ENCODE results near the gene SUSD4.

The SUSD4 gene

DNA sequence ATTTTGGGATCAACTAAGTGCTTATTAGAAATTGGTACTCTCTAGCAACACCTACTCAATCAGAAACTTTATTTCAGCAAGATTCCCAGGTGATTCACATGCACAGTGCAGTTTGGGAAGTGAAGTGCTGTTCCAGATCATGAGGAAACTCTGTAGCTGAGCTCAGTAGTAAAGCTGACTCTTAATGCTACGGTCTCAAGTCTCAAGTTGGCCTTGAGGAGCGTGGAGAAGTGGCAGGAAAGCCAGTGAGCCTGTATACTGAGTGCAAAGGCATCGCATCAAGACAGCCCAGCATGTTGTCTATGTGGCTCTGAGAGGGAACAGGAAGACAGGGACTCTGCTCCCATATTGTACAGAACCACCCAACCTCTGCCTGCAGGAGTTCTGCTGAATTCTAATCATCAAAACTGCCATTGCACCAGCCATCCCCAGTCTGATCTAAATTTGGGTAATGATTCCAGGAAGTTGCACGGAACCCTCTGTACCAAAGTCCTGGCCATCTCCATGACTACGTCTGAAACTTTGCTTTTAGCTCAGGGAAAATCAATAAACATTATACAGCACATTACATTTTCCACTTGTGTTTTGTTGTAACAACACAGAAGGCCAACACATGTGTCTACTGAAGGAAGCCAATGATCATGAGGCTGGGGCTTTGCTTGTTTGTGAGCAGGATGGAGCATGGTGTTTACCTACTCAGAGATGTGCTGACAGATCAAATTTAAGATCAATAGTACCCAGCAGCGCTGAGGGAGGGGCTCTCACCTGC is 115.8 kb downstream of the SUSD4 start:
- TF ChIP-seq GATA2 (IDR thresholded peaks at IDR 0.05; ENCODE audit: low read depth, low read length) (no peak), GATA3 (IDR thresholded peaks at IDR 0.05; ENCODE audit: low read depth, low read length) (no peak)

DNA sequence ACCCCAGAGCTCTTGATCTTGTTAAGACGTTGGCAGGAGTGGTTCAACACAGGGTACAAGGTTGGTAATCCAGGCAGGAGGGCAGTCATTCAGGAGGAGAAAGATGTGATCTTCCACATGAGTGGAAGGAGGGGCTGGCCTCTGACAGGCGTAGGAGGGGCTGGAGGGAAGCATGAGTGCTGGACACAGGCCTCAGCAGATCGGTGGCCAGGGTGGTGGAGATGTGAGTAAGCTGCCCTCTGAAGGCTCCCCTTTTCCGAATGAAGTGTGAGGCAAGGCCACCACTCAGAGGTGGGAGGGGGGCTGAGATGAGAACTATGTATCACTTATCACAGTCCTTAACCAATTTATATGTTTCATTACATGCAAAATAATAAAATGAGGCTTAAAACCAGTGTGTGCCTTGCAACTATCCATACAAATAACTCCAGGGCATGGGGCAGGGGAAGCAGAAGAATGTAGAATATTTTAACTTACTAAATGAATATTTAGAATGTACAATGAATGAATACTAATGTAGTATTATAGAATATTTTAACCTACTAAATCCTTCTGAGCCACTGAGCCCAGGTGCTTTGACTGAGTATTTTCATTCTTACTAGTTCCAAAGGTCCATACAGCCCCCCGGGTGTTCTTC is 117.4 kb downstream of the SUSD4 start:
- TF ChIP-seq GATA2 (IDR thresholded peaks at IDR 0.05; ENCODE audit: low read depth, low read length) = no peak
- no peak for TF ChIP-seq GATA3 (IDR thresholded peaks at IDR 0.05; ENCODE audit: low read depth, low read length)

- TF ChIP-seq GATA2 (IDR thresholded peaks at IDR 0.05; ENCODE audit: low read depth, low read length) (no peak), GATA3 (IDR thresholded peaks at IDR 0.05; ENCODE audit: low read depth, low read length) (no peak)
Observed at GRCh38 chr1:223245983-223246382, 118.0 kb downstream of the SUSD4 start.

DNA sequence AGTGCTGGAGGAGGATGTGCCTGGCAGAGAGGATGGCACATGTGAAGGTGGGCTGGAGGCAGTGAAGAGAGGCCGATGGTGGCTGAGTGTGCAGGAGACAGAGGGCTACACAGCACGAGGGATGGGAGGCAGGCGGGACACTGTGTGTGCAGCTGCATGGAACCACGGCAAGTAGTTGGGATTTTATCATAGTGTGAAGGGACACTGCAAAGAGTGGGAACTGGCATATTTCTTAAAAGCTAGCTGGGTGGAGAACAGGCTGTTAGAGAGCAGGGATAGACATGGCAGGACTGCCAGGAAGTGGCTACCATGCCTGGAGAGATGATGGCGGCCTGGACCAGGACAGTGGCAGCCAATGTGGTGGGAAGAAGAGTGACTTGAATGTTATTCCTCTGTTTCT is 118.6 kb downstream of the SUSD4 start:
- TF ChIP-seq GATA3 (IDR thresholded peaks at IDR 0.05; ENCODE audit: low read depth, low read length) (no peak), GATA2 (IDR thresholded peaks at IDR 0.05; ENCODE audit: low read depth, low read length) (no peak)

- TF ChIP-seq GATA2 (IDR thresholded peaks at IDR 0.05; ENCODE audit: low read depth, low read length) (no peak), GATA3 (IDR thresholded peaks at IDR 0.05; ENCODE audit: low read depth, low read length) (no peak)
Observed at GRCh38 chr1:223244366-223245103, 119.4 kb downstream of the SUSD4 start.

- TF ChIP-seq GATA3 (IDR thresholded peaks at IDR 0.05; ENCODE audit: low read depth, low read length) (no peak), GATA2 (IDR thresholded peaks at IDR 0.05; ENCODE audit: low read depth, low read length) (no peak)
Observed at GRCh38 chr1:223243441-223244050, 120.4 kb downstream of the SUSD4 start.

DNA sequence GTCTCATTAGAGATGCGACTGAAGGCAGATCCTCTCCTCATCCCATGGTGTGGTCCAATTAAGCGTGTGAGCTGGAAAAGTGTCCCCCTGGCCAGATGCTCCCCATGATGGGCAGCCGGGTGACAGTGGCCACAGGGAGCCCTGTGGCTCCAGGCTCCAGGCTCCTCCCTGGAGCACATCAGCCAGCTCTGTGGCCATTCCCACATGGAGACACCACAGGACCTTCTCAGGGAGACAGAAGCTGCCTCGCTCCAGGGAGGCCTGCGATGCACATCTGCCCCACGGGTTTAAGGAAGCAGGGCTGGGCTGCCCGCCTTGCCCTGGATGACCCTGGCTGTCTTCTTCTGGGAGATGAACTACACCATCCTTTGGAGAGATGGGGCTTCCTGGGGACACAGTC is 121.0 kb downstream of the SUSD4 start:
- TF ChIP-seq GATA2 (IDR thresholded peaks at IDR 0.05; ENCODE audit: low read depth, low read length) = no peak
- no peak for TF ChIP-seq GATA3 (IDR thresholded peaks at IDR 0.05; ENCODE audit: low read depth, low read length)

DNA sequence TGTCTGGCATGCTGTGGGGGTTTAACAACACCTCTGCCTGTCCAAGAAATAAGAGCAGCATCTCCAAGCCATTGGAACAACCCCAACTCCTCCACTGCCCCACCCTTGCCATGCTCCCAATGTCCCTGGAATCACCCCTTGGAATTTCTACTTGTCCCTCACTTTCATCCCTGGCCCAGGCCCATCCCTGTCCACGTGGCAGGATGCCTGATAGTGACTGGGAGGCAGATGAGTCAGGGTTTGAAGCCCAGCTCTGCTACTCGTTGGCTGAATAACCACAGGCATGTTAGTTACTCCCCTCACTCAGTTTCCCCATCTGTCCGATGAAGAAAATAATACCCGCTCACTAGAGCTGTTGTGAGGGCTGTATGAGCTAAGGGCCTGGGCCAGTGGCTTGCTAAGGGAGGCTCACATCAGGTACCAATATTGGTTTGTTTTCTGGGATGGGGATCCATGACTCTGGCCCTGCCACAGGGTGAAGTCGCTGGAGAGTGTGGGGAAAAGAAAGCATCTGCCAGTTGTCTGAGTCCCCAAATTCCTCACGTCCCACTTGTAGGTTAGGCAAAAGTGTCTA is 121.5 kb downstream of the SUSD4 start:
- TF ChIP-seq GATA2 (IDR thresholded peaks at IDR 0.05; ENCODE audit: low read depth, low read length) (no peak), GATA3 (IDR thresholded peaks at IDR 0.05; ENCODE audit: low read depth, low read length) (no peak)

- no peak for TF ChIP-seq GATA3 (IDR thresholded peaks at IDR 0.05; ENCODE audit: low read depth, low read length)
- TF ChIP-seq GATA2 (IDR thresholded peaks at IDR 0.05; ENCODE audit: low read depth, low read length) = no peak
Observed at GRCh38 chr1:223240122-223240521, 123.9 kb downstream of the SUSD4 start.

- TF ChIP-seq GATA3 (IDR thresholded peaks at IDR 0.05; ENCODE audit: low read depth, low read length) = no peak
- no peak for TF ChIP-seq GATA2 (IDR thresholded peaks at IDR 0.05; ENCODE audit: low read depth, low read length)
Observed at GRCh38 chr1:223235091-223235490, 128.9 kb downstream of the SUSD4 start.

DNA sequence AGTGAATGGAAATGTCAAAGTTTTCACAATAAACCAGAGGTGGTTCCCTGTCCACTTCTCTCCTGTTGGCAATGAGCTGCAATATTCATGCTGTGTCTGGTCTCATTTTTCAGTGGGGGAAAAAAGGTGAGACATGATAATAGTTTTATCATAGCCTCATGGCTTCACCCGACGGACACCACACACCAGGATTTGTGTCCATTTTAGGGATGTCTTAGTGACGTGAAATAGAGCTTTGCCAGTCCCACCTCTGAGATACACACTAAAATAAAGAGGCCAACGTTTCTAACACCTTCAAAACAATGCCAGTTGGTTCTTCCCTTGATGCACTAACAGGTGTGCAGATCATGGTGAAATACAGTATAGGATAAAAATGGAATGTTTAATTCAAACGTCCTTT is 129.4 kb downstream of the SUSD4 start:
- TF ChIP-seq GATA2 (IDR thresholded peaks at IDR 0.05; ENCODE audit: low read depth, low read length) (no peak), GATA3 (IDR thresholded peaks at IDR 0.05; ENCODE audit: low read depth, low read length) (no peak)

DNA sequence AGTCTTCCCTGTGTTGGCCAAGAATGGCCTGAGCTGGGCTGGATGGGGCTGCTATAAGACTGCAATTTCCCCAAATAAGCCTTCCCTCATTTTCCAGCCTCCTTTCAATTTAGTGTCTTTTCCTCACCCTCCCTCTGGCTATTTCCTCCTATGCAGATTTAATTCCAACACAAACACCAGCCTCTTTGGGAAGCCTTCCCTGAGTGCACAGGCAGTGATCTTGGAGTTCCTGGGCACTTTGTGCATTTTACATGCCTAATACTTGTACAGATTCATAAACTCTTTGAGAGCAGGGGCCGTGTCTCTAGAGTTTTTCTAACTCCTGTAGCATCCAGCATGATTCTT is 129.8 kb downstream of the SUSD4 start:
- TF ChIP-seq GATA2 (IDR thresholded peaks at IDR 0.05; ENCODE audit: low read depth, low read length) = no peak
- TF ChIP-seq GATA3 (IDR thresholded peaks at IDR 0.05; ENCODE audit: low read depth, low read length) = no peak

GRCh38 chr1:223233410-223234169 is 130.4 kb downstream of the SUSD4 start:
- no peak for TF ChIP-seq GATA2 (IDR thresholded peaks at IDR 0.05; ENCODE audit: low read depth, low read length)
- no peak for TF ChIP-seq GATA3 (IDR thresholded peaks at IDR 0.05; ENCODE audit: low read depth, low read length)
